ENCODE measurements around the gene DIP2A. TPM values are rescaled to one million over a fixed set of nuclear protein-coding genes. Genes with fewer than 3 reads are reported as not detected.
"Not testable (repeated sequence)": the region's sequence is repeated elsewhere in the genome, so short reads cannot be mapped to it uniquely, and the experiment has no call there.

DIP2A gene
- total RNA-seq, 4 donors from 2014 or later = 25.9 to 57.4 (median 33.3) TPM

- ATAC-seq (ENCODE audit: low FRiP score) (no peak), DNase-seq (ENCODE audit: low spot score) (no peak)
- TF ChIP-seq CTCF (IDR thresholded peaks at IDR 0.05) = no peak
These were observed 10.6 kb upstream of the DIP2A start for GRCh38 chr21:46448108-46448507.

GRCh38 chr21:46448855-46449254 lies 9.8 kb upstream of the DIP2A start:
- not testable (repeated sequence) for DNase-seq (ENCODE audit: low spot score); ATAC-seq (ENCODE audit: low FRiP score)

- DNase-seq (ENCODE audit: low spot score) (no peak), ATAC-seq (ENCODE audit: low FRiP score) (no peak)
- no peak for TF ChIP-seq CTCF (IDR thresholded peaks at IDR 0.05)
These were observed 6.0 kb upstream of the DIP2A start for GRCh38 chr21:46452710-46453109.

- no peak for TF ChIP-seq CTCF (IDR thresholded peaks at IDR 0.05)
- DNase-seq (ENCODE audit: low spot score) (no peak), ATAC-seq (ENCODE audit: low FRiP score) (no peak)
These were observed 4.5 kb upstream of the DIP2A start for GRCh38 chr21:46454142-46454541.

GRCh38 chr21:46454634-46455390 lies 3.9 kb upstream of the DIP2A start:
- DNase-seq (ENCODE audit: low spot score) = no peak
- TF ChIP-seq CTCF (IDR thresholded peaks at IDR 0.05) = no peak
- no peak for ATAC-seq (ENCODE audit: low FRiP score)

- TF ChIP-seq CTCF (IDR thresholded peaks at IDR 0.05) = no peak
- ATAC-seq (ENCODE audit: low FRiP score) (no peak), DNase-seq (ENCODE audit: low spot score) (no peak)
These were observed 2.9 kb upstream of the DIP2A start for GRCh38 chr21:46455575-46456385.

GRCh38 chr21:46456750-46457149 lies 1.9 kb upstream of the DIP2A start:
- DNase-seq (ENCODE audit: low spot score) (no peak), ATAC-seq (ENCODE audit: low FRiP score) (no peak)
- TF ChIP-seq CTCF (IDR thresholded peaks at IDR 0.05) = no peak
